GM12878 (cell line): ENCODE results near the gene PGBD4. TPM values are rescaled to one million over a fixed set of nuclear protein-coding genes. Genes with fewer than 3 reads are reported as not detected.

Experiments used
- ATAC-seq: fragments of 200-7000 bp; cut with Tn5 transposase; 3 replicates; pipeline ENCODE4 v1.9.1; 2020; ENCODE audit warnings: mild to moderate bottlenecking, moderate library complexity
- BruUV-seq: library from RNA; stranded (reverse); fragments of 400-500 nt; replicated peaks from 2 replicates; lab custom pipeline; 2021; lab: Mats Ljungman, UMichigan
- CTCF ChIA-PET: fragments of 300-600 bp; sonication (Branson Sonifier 250); formaldehyde crosslinking; extraction: SDS; loops from one replicate; lab custom pipeline; 2021; ENCODE audit warnings: inconsistent platforms; lab: Yijun Ruan, JAX
- POLR2A ChIA-PET: fragments of 350-600 bp; formaldehyde crosslinking; extraction: SDS; loops from one replicate; lab custom pipeline; 2021; ENCODE audit warnings: inconsistent platforms; lab: Charles Lee
- RAD21 ChIA-PET: fragments of 300-600 bp; sonication (Branson Sonifier 250); formaldehyde crosslinking; loops from one replicate; lab custom pipeline; 2023; ENCODE audit warnings: antibody characterized with exemption; ENCODE audit not compliant: unreplicated experiment; lab: Charles Lee
- SMC1A ChIA-PET: fragments of 300-600 bp; sonication (Branson Sonifier 250); formaldehyde crosslinking; loops from one replicate; lab custom pipeline; 2023; ENCODE audit not compliant: unreplicated experiment, uncharacterized antibody; lab: Charles Lee
- DNase-seq: peaks from one replicate; pipeline ENCODE4 v3.0.0-alpha.2; 2011; ENCODE audit warnings: low read depth, low spot score
- FAIRE-seq: peaks from 3 replicates; lab custom pipeline; 2011; peaks lifted over from hg19 to GRCh38; lab: Jason Lieb, UNC
- H2AFZ ChIP-seq: 2 replicates; pipeline ENCODE4 v1.6.0; 2011; ENCODE audit warnings: low read depth, low read length, control low read depth; ENCODE audit not compliant: control insufficient read depth
- H3K27ac ChIP-seq: 2 replicates; pipeline ENCODE4 v1.5.1; 2011; ENCODE audit warnings: control low read depth; ENCODE audit not compliant: control insufficient read depth, insufficient read depth
- H3K27me3 ChIP-seq, 2 experiments: replicated peaks in 1 of 2; 2 replicates each; pipeline versions ENCODE4 v1.6.0 to v1.6.1; 2011; ENCODE audit warnings: low read length in 1 of 2; ENCODE audit not compliant: control insufficient read depth in 2 of 2, insufficient read depth in 2 of 2
- H3K36me3 ChIP-seq, 2 experiments: 2 replicates each; pipeline ENCODE4 v1.5.1; 2011; ENCODE audit warnings: low read length in 1 of 2; ENCODE audit not compliant: control insufficient read depth in 2 of 2, insufficient read depth in 2 of 2
- H3K4me1 ChIP-seq: 2 replicates; pipeline ENCODE4 v1.6.1; 2011; ENCODE audit warnings: mild to moderate bottlenecking, low read length, moderate library complexity, mixed read lengths; ENCODE audit not compliant: control insufficient read depth, insufficient read depth
- H3K4me2 ChIP-seq: 2 replicates; pipeline ENCODE4 v1.6.0; 2011; ENCODE audit warnings: control low read depth; ENCODE audit not compliant: control insufficient read depth, insufficient read depth
- H3K4me3 ChIP-seq: fragments of 200-600 bp; sonication (generic); 2 replicates; pipeline ENCODE4 v1.5.1; 2016
- H3K79me2 ChIP-seq: 2 replicates; pipeline ENCODE4 v1.6.0; 2011; ENCODE audit warnings: low read length; ENCODE audit not compliant: control insufficient read depth, insufficient read depth
- H3K9ac ChIP-seq: 2 replicates; pipeline ENCODE4 v1.8.0; 2011; ENCODE audit warnings: low read length, control low read depth, mixed read lengths; ENCODE audit not compliant: control insufficient read depth, insufficient read depth
- H3K9me3 ChIP-seq: replicated peaks from 3 replicates; pipeline ENCODE4 v1.5.1; 2011; ENCODE audit warnings: mild to moderate bottlenecking, low read length; ENCODE audit not compliant: control insufficient read depth, insufficient read depth
- H4K20me1 ChIP-seq: 2 replicates; pipeline ENCODE4 v1.6.0; 2011; ENCODE audit not compliant: control insufficient read depth, insufficient read depth
- ASH2L ChIP-seq: fragments of 300-600, 200-600 bp; sonication (generic); IDR thresholded peaks from 2 replicates; pipeline ENCODE4 v1.6.1; 2017; ENCODE audit warnings: low read depth, mild to moderate bottlenecking, borderline replicate concordance
- CBX5 ChIP-seq: sonication (generic); IDR thresholded peaks from 2 replicates; pipeline ENCODE4 v1.6.1; 2016; ENCODE audit warnings: low read depth, moderate library complexity, mild to moderate bottlenecking, inconsistent platforms
- CUX1 ChIP-seq: IDR thresholded peaks from 2 replicates; pipeline ENCODE4 v1.6.1; 2012; ENCODE audit warnings: improper control_type of control experiment, low read depth, low read length; ENCODE audit not compliant: insufficient replicate concordance
- MEF2B ChIP-seq: fragments of 450-650 bp; IDR thresholded peaks from 2 replicates; pipeline ENCODE4 v1.6.1; 2018; ENCODE audit warnings: mild to moderate bottlenecking, moderate library complexity; ENCODE audit not compliant: partially characterized antibody, poor library complexity, severe bottlenecking
- MTA3 ChIP-seq: IDR thresholded peaks from 2 replicates; pipeline ENCODE4 v1.6.1; 2012; ENCODE audit warnings: low read length, inconsistent platforms, borderline replicate concordance
- NFYA ChIP-seq: IDR thresholded peaks from 2 replicates; pipeline ENCODE4 v1.6.1; 2011; ENCODE audit warnings: low read depth, mild to moderate bottlenecking, low read length, improper control_type of control experiment, borderline replicate concordance
- RB1 ChIP-seq: fragments of 450-650 bp; formaldehyde crosslinking; IDR thresholded peaks from 2 replicates; pipeline ENCODE4 v1.6.1; 2017; ENCODE audit warnings: mild to moderate bottlenecking, borderline replicate concordance
- ZBED1 ChIP-seq: IDR thresholded peaks from 2 replicates; pipeline ENCODE4 v1.6.1; 2016; ENCODE audit warnings: borderline replicate concordance
- ZNF274 ChIP-seq: IDR thresholded peaks from one replicate; pipeline ENCODE4 v1.8.0; 2011; ENCODE audit not compliant: insufficient read length, insufficient read depth
- WGBS: methylation state at CpG from one replicate; pipeline ENCODE4 v1.1.6; 2016; ENCODE audit warnings: low lambda C conversion rate; ENCODE audit not compliant: insufficient replicate concordance, insufficient coverage; ENCODE audit errors: missing lambda C conversion rate; 5-methylcytosine and 5-hydroxymethylcytosine counted together
- in situ Hi-C: fragments of 300-500 bp; cut with MboI; formaldehyde crosslinking; loops from 9 replicates; pipeline ENCODE4 v1.14.3; 2018; ENCODE audit warnings: mixed read lengths
- intact Hi-C: fragments of 100-400 bp; cut with micrococcal nuclease; formaldehyde crosslinking; loops from one replicate; pipeline ENCODE4 v1.14.2; 2022; ENCODE audit not compliant: unreplicated experiment
- polyA plus RNA-seq, 11 experiments: library from polyadenylated mRNA; depleted of rRNA in 4 of 11; unstranded in 6 of 11; stranded (reverse) in 5 of 11; fragments of >200 nt; fragmentation: Nextera tagmentation in 4 of 11; fragmentation: Illumina TruSeq in 1 of 11; extraction: Ambion mirVana in 4 of 11; extraction: Trizol in 1 of 11; gene quantifications; 1 replicate in 1 of 11; 2 replicates in 10 of 11; pipeline versions ENCODE4 v1.2.1 to v1.2.3, GENCODE V29; 2011 to 2016; ENCODE audit warnings: inconsistent platforms in 2 of 11, missing spikeins in 2 of 11, low read depth in 1 of 11
- total RNA-seq, 4 experiments: library from RNA; depleted of rRNA in 3 of 4; stranded (reverse); fragments of >200 nt in 3 of 4; fragmentation: Illumina TruSeq in 1 of 4; extraction: Trizol in 1 of 4; gene quantifications; 2 replicates each; pipeline versions ENCODE4 v1.2.1 to v1.2.3, GENCODE V29; 2013 to 2021
- TF ChIP-seq, protein P1 (sequence below): IDR thresholded peaks from 2 replicates; pipeline ENCODE4 v1.6.1; 2011; ENCODE audit warnings: low read depth, low read length, improper control_type of control experiment, borderline replicate concordance
- TF ChIP-seq, protein P2 (sequence below): fragments of 450-650 bp; formaldehyde crosslinking; IDR thresholded peaks from 2 replicates; pipeline ENCODE4 v1.4.0; 2020; ENCODE audit warnings: mild to moderate bottlenecking, moderate library complexity

PGBD4 gene
- total and polyA plus RNA-seq, 10 of the 15 experiments (the other 5 are each of a cell fraction or from before 2014, with no cell fraction given): 1.2 to 5.8 (median 2.8) TPM

GRCh38 chr15:34059946-34060345, 41.9 kb upstream of the PGBD4 start (continued):
- TF ChIP-seq CUX1: no peak
- no peak for TF ChIP-seq RB1
- TF ChIP-seq, protein P1, sequence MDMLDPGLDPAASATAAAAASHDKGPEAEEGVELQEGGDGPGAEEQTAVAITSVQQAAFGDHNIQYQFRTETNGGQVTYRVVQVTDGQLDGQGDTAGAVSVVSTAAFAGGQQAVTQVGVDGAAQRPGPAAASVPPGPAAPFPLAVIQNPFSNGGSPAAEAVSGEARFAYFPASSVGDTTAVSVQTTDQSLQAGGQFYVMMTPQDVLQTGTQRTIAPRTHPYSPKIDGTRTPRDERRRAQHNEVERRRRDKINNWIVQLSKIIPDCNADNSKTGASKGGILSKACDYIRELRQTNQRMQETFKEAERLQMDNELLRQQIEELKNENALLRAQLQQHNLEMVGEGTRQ: no peak
- TF ChIP-seq ZNF274: no peak
- no peak for TF ChIP-seq MTA3

- H3K4me1 ChIP-seq: no peaks in the 10 kb centered on the region
- in situ Hi-C loops: loop anchor here (25.0 kb wide), 1 partner anchor 523 kb away; the partner anchor contains the start of gene GOLGA8B
- no peak for ATAC-seq
- no peak for FAIRE-seq
- H3K9ac ChIP-seq: no peak overlapping the region
- H4K20me1 ChIP-seq: no peaks in the 10 kb centered on the region
- SMC1A ChIA-PET: no interaction called here
- no peak for DNase-seq
- CTCF ChIA-PET: interaction anchor here (0.6 to 3.2 kb wide), 4 partner anchors 145 to 846 kb away, joined by 3 to 35 read pairs (median 4); partner anchors contain the start of gene KATNBL1
- intact Hi-C loops: loop anchor here (10.0 kb wide), 1 partner anchor 520 kb away; the partner anchor contains the start of gene GOLGA8B
- H3K4me2 ChIP-seq: no peak overlapping the region
- no TSS peak for BruUV-seq
- no peaks in the 10 kb centered on the region for H3K9me3 ChIP-seq
- RAD21 ChIA-PET: no interaction called here
- WGBS: 0% methylated on average over 1 of the region's 1 CpG
- no peak overlapping the region for H3K4me3 ChIP-seq
- POLR2A ChIA-PET: no interaction called here
- no peak overlapping the region for H3K27ac ChIP-seq
- H3K36me3 ChIP-seq: no peaks in the 10 kb centered on the region
- no peaks in the 10 kb centered on the region for H3K79me2 ChIP-seq
- no peak overlapping the region for H2AFZ ChIP-seq
- H3K27me3 ChIP-seq: no peaks in the 10 kb centered on the region
- no peak for TF ChIP-seq ASH2L
- no peak for TF ChIP-seq ZBED1
- no peak for TF ChIP-seq MEF2B
- no peak for TF ChIP-seq CBX5
- TF ChIP-seq, protein P2, sequence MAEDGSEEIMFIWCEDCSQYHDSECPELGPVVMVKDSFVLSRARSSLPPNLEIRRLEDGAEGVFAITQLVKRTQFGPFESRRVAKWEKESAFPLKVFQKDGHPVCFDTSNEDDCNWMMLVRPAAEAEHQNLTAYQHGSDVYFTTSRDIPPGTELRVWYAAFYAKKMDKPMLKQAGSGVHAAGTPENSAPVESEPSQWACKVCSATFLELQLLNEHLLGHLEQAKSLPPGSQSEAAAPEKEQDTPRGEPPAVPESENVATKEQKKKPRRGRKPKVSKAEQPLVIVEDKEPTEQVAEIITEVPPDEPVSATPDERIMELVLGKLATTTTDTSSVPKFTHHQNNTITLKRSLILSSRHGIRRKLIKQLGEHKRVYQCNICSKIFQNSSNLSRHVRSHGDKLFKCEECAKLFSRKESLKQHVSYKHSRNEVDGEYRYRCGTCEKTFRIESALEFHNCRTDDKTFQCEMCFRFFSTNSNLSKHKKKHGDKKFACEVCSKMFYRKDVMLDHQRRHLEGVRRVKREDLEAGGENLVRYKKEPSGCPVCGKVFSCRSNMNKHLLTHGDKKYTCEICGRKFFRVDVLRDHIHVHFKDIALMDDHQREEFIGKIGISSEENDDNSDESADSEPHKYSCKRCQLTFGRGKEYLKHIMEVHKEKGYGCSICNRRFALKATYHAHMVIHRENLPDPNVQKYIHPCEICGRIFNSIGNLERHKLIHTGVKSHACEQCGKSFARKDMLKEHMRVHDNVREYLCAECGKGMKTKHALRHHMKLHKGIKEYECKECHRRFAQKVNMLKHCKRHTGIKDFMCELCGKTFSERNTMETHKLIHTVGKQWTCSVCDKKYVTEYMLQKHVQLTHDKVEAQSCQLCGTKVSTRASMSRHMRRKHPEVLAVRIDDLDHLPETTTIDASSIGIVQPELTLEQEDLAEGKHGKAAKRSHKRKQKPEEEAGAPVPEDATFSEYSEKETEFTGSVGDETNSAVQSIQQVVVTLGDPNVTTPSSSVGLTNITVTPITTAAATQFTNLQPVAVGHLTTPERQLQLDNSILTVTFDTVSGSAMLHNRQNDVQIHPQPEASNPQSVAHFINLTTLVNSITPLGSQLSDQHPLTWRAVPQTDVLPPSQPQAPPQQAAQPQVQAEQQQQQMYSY (CRISPR knock-in tag): no peak
- TF ChIP-seq NFYA: no peak
Measured at GRCh38 chr15:34064438-34064837, 37.4 kb upstream of the PGBD4 start.
